Measurements from ENCODE around the gene KLHL26. TPM values are rescaled to one million over a fixed set of nuclear protein-coding genes. Genes with fewer than 3 reads are reported as not detected.

KLHL26 gene
- total and polyA plus RNA-seq, 8 donors = 4.3 to 10.4 (median 6.2) TPM

GRCh38 chr19:18665771-18666202 lies 29.0 kb downstream of the KLHL26 start:
- no peak for TF ChIP-seq CTCF (IDR thresholded peaks at IDR 0.05)
- peaks cover 0 to 3% of the 10 kb centered on the region in 2 donors for H3K4me1 ChIP-seq
- no peak for ATAC-seq
- DNase-seq = no peak
- peaks cover 0 to 62% of the 10 kb centered on the region in 2 donors for H3K36me3 ChIP-seq
- no peak overlapping the region for H3K27ac ChIP-seq
- no peak overlapping the region for H3K4me3 ChIP-seq
- intact Hi-C loops (cut with DNase I) = no loop called here
- H3K9me3 ChIP-seq = no peaks in the 10 kb centered on the region
- no peaks in the 10 kb centered on the region for H3K27me3 ChIP-seq

- H3K27ac ChIP-seq = no peak overlapping the region
- DNase-seq (no peak), ATAC-seq (no peak)
- peaks cover 0 to 67% of the 10 kb centered on the region in 2 donors for H3K36me3 ChIP-seq
- intact Hi-C loops (cut with DNase I) = no loop called here
- H3K9me3 ChIP-seq = no peaks in the 10 kb centered on the region
- H3K27me3 ChIP-seq = no peaks in the 10 kb centered on the region
- H3K4me1 ChIP-seq = no peaks in the 10 kb centered on the region
- H3K4me3 ChIP-seq = no peak overlapping the region
- no peak for TF ChIP-seq CTCF (IDR thresholded peaks at IDR 0.05)
Observed at GRCh38 chr19:18666317-18666716, 29.5 kb downstream of the KLHL26 start.

- DNase-seq (no peak), ATAC-seq (no peak)
- Histone ChIP-seq H3K36me3 (peaks cover 0 to 69% of the 10 kb centered on the region in 2 donors), H3K27me3 (no peaks in the 10 kb centered on the region), H3K9me3 (no peaks in the 10 kb centered on the region), H3K4me3 (no peak overlapping the region), H3K4me1 (no peaks in the 10 kb centered on the region), H3K27ac (no peak overlapping the region)
- no peak for TF ChIP-seq CTCF (IDR thresholded peaks at IDR 0.05)
- intact Hi-C loops (cut with DNase I) = no loop called here
Observed at GRCh38 chr19:18666784-18667183, 30.0 kb downstream of the KLHL26 start.

- intact Hi-C loops (cut with DNase I) = no loop called here
- no peaks in the 10 kb centered on the region for H3K27me3 ChIP-seq
- H3K4me1 ChIP-seq = no peaks in the 10 kb centered on the region
- H3K9me3 ChIP-seq = no peaks in the 10 kb centered on the region
- no peak for TF ChIP-seq CTCF (IDR thresholded peaks at IDR 0.05)
- no peak overlapping the region for H3K27ac ChIP-seq
- DNase-seq (no peak), ATAC-seq (no peak)
- H3K4me3 ChIP-seq = no peak overlapping the region
- H3K36me3 ChIP-seq = peaks cover 0 to 69% of the 10 kb centered on the region in 2 donors
Observed at GRCh38 chr19:18667531-18668251, 30.9 kb downstream of the KLHL26 start.

GRCh38 chr19:18668252-18668631 lies 31.4 kb downstream of the KLHL26 start:
- no peak for TF ChIP-seq CTCF (IDR thresholded peaks at IDR 0.05)
- H3K4me3 ChIP-seq = no peak overlapping the region
- no peaks in the 10 kb centered on the region for H3K9me3 ChIP-seq
- H3K27ac ChIP-seq = no peak overlapping the region
- DNase-seq = no peak
- H3K27me3 ChIP-seq = no peaks in the 10 kb centered on the region
- ATAC-seq = no peak
- H3K36me3 ChIP-seq = peaks cover 0 to 69% of the 10 kb centered on the region in 2 donors
- intact Hi-C loops (cut with DNase I) = no loop called here
- no peaks in the 10 kb centered on the region for H3K4me1 ChIP-seq

All from left lung (tissue), 10 donors.